DMS 273 (cell line): Measurements from ENCODE around the gene CALML5.

Source experiments
- DNase-seq: peaks from one replicate; lab custom pipeline; 2025; ENCODE audit not compliant: unreplicated experiment; lab: John Stamatoyannopoulos, UW

CALML5 gene

GRCh38 chr10:5499493-5500140 is at the start of gene CALML5:
Gene CALML5 (minus strand): TSS chr10:5499570. CDS start chr10:5499438, 132 bp downstream.
- no peak for DNase-seq

DNA sequence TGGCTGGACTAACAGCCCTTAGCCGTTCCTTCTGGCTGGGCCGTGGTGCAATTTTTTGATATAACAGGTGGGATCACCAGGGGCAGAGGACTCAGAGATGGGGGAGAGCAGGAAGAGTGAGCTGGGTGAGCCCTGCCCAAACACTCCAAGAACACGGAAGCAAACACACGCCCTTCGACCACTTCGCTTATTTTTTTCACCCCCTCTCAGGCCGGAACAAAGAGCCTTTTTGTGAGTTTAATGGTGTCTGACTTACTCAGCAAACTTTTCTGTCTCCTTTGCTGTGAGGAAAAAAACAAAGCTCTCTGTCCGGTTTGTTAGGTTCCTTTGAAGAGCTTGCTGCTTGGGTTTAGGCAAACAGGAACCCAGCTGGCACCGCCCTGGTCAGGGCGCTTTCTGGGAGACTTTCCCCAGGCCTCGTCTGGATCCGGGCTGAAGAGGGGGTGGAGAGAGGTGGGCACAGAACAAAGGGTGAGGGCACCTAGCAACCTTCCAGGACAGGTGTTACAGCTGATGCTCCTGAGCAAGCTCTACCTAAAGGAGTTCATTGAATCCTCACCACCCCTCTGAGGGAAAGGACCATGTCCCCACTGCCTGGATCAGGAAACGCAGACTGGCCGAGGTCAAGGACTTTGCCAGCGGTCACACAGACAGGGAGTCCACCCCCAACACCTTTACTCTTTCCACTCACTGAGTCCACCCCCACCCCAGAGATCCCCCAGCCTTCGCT is 48.7 kb upstream of the CALML5 start:
- DNase-seq: no peak

DNA sequence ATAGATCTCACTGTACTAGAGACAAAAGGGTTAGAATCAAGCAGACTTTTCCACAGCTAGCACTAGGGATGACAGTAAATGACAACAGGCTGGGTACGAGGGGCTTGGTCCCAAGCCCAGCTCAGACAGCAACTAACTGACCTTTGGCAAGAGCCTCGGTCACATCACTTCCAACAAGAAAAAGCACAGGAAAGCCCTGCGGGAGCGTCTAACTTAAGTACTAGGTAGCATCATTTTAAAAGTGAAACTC is 48.2 kb upstream of the CALML5 start:
- no peak for DNase-seq

GRCh38 chr10:5546891-5547680 is 47.7 kb upstream of the CALML5 start:
- no peak for DNase-seq

DNA sequence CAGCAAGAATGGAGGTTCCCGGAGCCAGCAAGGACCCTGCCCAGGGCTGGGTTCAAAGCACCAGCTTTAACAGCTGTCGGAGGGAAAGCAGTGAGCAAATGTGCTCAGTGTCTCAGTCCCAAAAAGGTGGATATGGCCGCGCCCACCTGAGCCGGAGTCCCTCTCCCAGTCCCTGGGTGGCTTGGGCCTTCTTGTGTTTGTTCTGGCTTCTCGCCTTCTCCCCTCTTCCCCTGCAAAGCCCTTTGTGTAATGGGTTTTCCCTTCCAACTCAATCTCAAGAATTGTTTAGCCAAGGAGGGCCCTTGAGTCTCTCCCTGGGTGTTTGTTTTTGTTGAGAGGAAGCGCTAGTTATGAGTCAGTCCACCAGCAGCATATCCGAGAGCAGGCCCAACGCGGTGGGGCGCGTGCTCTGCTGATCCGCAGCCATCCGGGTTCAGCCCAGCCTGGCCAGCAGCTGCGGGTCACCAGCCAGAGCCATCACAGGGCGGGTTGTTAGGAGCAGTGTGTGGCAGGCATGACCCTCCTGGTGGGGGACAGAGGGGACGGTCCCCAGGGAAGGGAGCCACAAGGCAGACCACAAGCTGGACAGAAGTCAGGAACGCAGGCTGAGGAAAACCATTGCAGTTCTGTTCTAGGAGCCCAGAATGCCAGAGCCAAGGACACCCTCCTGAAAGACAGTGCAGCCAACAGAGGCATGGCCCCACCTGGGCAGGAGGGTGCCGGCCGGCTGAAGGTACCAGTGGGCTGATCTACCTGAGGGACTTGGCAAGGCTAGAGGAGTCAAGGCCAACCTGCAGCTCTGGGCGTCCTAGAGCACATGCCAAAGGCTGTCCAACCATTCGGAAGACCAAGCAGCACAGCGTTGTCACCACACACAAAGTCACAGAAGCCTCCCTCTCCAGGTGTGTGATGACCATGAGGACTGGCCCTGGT is 46.7 kb upstream of the CALML5 start:
- DNase-seq: no peak

DNA sequence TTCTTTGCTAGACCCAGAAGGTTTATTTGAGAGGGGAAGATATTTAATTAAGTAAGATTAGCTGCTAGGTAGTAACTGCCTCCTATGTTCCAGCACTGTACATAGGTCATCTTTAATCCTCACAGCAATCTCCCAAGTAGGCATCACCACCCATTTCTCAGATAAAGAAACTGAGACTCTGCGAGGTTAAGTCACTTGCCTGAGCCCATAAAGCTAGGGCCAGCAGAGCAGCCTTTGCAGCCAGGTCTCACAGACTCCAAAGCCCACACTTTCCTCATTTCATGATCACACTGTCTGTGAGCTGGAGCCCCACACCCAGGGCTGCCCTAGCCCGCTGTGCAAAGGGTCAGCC is 46.0 kb upstream of the CALML5 start:
- no peak for DNase-seq

GRCh38 chr10:5545011-5545410 is 45.6 kb upstream of the CALML5 start:
- no peak for DNase-seq

- DNase-seq: no peak
Observed at GRCh38 chr10:5544216-5544805, 44.9 kb upstream of the CALML5 start.

- DNase-seq: no peak
Observed at GRCh38 chr10:5543623-5544022, 44.3 kb upstream of the CALML5 start.

GRCh38 chr10:5542100-5542499 is 42.7 kb upstream of the CALML5 start:
- DNase-seq: no peak

- DNase-seq: no peak
Observed at GRCh38 chr10:5540891-5541290, 41.5 kb upstream of the CALML5 start.

- DNase-seq: no peak
Observed at GRCh38 chr10:5540080-5540479, 40.7 kb upstream of the CALML5 start.

DNA sequence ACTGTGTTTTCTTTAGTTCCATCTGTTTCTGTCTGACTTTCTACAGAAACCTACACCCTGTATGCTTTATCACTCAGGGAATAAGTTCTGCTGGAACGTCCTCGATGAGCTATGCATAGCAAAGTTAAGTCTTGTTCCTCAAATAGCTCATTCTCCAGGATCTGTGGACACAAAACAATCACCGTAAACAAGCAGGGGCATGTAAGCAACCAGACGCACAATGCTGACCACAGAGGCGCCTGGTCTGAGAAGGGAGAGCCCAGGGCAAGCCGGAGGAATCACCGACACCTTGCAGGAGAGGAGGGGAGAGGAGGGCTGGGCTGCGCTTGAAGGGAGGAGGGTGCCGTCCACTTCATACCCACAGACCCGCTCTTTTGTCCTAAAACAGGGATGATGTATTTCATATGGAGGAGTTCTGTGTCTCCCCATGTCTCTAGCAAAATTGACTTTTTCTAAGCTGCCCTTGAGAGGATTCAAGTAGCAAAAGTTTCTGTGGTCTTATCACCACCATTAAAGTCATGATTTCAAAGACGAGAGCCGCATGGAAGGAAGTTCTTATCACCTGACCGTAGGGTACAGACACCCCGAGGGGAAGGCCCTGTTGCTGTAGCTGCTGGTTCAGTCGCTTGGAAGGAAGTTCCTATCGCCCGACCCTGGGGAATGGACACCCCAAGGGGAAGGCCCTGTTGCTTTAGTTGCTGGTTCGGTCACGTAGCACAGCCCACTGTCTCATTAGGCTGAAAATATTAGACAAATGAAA is 39.7 kb upstream of the CALML5 start:
- no peak for DNase-seq

DNA sequence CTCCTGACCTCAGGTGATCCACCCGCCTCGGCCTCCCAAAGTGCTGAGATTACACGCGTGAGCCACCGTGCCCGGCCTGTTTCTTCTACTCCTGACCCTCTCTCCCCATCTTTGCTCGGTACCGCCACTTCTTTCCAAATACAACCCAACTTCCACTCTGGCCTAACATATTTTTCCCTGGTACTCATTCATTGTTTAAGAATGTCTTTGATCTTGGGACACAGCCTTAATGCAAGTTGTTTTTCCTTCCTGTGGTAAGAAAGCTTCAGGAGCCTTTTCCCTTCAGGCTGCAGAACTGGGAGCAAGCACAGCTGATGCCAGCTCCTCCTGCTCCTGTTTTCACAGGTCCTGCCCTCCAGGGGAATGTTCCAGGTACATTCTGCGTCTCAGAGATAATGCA is 39.1 kb upstream of the CALML5 start:
- DNase-seq: no peak

GRCh38 chr10:5537684-5538083 is 38.3 kb upstream of the CALML5 start:
- DNase-seq: no peak

DNA sequence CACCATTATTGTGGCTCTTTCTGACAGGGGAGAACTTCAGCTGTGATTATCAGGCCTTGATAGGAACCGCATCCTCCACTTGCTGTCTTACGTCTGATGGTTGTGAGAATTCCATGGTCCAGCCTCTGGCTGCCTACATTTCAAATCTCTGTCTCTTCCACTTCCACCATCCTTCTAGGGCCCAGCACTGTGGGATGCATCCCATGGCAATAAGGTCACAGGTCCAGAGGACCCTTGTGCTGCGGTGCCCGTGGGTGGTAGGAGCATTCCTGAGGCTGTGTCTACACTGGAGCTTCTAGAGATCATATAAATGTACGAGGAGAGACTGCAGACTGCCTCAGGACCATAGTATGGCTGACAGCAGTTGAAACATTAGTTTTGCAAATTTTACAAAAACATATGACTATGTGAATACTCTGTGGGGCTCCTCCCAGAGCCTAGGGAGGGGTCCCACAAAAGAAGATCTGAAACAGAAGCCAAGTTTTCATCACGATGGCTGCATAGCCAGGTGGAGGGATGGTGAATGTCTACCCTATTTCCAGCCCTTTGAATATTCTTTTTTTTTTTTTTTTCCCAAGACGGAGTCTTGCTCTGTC is 37.2 kb upstream of the CALML5 start:
- DNase-seq: no peak

- DNase-seq: no peak
Observed at GRCh38 chr10:5534880-5535856, 35.8 kb upstream of the CALML5 start.

DNA sequence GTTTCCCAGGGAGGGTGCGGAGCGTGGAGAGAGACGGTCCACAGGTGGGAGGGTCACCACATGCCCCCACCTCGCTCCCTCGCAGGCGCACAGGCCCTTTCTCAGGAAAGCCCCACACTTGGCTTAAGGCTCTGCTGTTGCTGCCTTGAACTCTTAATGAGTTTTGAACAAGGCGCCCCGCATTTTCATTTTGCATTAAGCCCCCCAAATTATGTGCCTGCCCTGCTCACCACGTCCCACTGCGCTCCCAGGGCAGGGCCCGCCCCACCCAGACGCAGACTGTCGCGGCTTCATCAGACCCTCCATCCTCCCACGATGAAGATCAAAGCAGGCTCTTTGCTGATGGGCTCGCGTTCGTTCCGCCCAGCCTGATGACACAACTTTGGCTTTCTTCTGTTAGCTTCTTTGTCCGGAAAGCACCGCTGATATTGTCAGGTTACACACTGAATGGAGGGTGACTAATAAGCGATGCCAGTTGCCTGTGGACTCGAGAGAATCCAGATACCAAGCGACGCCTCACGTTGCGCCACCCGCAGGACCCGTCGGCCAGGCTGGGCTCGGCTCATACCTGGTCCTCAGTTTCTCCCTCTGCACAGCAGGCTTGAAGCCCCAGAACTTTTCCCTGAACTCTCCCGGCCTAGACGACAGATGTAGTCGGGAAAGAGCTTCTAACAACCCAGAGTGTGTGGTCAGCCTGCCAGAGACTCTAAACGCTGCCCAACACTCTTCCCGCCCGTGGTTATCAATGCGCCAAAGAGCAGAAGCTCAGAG is 34.9 kb upstream of the CALML5 start:
- DNase-seq: no peak
